GM18498 (cell line): ENCODE measurements around the gene BLCAP.
A peak's percentile ranks its signal among the peaks of the same experiment; 100 is the strongest.

Experiments
- ATAC-seq: cut with Tn5 transposase; IDR thresholded peaks from one replicate; pipeline ENCODE4 v1.9.1; 2021; ENCODE audit warnings: mild to moderate bottlenecking, moderate library complexity; ENCODE audit not compliant: unreplicated experiment

Gene BLCAP

GRCh38 chr20:37530696-37531095 is 3.0 kb upstream of the BLCAP start:
- no peak for ATAC-seq

DNA sequence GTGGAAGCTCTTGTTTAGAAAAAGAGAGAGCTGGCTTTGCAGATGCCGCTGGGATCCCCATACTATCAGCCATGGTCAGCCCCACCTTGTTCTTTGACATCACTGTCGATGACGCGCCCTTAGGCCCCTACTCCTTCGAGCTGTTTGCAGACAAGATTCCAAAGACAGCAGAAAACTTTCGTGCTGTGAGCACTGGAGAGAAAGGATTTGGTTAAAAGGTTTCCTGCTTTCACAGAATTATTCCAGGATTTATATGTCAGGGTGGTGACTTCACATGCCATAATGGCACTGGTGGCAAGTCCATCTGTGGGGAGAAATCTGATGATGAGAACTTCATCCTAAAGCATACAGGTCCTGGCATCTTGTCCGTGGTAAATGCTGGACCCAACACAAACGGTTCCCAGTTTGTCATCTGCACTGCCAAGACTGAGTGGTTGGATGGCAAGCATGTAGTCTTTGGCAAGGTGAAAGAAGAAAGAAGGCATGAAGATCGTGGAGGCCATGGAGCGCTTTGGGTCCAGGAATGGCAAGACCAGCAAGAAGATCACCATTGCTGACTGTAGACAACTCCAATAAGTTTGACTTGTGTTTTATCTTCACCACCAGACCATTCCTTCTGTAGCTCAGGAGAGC is 2.4 kb upstream of the BLCAP start:
- no peak for ATAC-seq

DNA sequence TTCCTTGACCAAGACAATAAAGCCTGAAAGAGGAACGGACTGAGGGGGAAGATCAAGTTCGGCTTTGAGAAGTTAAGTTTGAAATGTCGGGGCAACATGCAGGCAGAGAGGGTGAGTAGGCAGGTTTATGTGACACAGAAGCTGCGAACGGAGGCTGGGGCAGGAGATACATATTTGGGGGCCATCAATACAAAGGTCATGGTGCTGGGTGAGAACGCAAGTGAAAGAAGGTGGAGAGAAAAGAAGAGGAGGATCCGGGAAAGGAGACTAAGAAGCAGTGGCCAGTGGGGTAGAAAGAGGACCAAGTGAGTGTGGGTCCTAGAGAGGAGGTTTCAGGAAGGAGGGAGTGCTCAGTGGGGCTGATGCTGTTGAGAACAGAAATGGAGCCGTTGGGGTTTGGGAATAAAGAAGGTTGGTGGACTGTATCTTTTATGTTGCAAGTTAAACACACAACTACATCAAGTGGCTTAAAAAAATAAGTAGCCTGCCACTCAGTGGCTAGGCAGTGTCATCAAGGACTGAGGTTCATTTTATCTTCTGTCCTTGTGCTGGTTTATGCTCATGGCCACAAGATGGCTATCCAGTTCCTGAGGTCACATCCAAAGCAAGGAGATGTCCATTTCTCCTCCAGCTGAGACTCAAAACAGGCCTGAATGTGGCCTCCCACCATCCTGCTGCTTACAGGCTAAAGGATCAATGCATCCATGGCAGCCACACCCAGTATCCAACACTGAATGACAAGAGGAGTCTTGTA is 1.7 kb upstream of the BLCAP start:
- ATAC-seq, result no peak

- ATAC-seq, result peak; percentile 2
Measured at GRCh38 chr20:37528446-37529213, 954 bp upstream of the BLCAP start.

DNA sequence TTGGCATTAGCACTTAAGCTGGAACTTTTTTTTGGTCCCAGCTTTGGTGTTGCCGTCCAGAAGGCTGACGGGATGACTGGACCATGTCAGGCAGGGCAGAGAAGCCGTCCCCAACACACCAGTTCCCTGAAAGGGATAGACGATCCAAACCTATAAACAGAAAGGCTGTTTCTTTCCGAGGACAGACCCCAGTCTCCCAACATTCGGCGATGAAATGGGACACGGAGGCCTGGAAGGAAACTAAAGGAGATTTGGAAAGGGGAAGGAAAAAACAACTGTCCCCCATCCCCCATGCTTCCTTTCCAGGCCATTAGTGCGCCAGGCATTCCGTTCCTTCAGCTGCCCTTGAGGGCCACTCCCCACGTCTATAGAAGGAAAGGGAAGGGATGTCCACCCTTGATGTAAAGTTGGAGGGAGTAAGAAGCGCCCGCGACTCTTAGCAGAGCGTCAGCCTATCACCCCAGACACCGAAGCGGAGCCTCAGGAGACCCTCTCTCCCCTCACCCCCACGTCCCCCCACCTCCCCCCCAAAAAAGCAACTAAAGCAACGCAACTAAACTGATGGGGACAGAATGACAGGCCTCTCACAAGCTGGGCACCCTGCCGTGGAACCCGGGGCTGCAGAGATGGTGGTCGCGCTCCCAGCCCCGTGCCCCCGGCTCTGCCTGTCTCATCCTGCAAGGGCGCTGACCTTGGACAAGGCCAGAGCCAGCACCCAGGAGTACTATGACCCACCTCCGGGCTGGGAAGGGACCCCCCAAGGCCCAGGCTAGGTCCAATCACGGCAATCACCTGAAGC is 638 bp downstream of the BLCAP start:
- ATAC-seq, result no peak

DNA sequence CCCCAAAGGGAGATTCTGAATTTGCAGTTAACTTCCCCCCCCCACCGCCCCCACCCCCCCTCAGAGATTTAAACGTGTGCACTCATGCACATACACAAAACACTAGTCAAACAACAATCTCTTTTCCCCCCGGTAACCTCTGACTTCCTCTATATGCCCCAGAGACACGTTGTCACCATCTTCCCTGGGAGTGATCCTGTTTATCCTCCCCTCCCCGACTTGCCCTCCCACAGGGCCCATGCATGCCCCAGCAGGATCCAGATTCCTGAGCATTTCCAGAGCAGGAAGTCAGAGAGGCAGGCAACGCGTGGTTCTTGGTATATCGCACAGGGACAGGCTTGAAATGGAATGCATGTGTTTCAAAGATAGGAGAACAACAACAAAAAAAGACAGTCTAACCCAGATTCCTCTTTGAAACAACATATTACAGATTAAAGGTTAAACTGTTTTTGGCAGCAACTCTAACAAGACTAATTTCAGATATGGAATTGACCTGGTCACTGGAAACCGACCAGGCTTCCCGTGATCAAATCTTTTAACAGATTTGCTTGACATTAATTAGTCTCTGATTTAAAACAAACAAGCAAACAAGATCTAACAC is 1.3 kb downstream of the BLCAP start:
- ATAC-seq, result no peak

DNA sequence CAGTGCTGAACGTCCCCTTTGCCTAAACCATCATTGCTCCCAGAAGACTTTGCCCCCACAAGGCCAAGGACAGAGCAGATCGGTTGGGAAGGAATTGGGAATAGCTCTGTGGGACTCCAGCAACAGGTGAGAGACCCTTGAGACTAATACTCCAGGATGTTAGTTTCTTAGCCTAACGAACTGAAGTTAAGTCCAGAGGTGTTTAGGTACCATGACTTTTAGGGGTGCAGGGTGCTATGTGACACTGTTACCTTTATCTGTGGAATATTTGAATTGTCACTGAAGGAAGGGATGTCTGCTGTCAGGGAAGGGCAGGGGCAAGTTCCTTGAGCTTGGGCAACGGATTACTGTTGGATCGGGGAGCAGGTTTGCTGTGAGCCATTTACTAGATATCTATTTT is 1.9 kb downstream of the BLCAP start:
- no peak for ATAC-seq

DNA sequence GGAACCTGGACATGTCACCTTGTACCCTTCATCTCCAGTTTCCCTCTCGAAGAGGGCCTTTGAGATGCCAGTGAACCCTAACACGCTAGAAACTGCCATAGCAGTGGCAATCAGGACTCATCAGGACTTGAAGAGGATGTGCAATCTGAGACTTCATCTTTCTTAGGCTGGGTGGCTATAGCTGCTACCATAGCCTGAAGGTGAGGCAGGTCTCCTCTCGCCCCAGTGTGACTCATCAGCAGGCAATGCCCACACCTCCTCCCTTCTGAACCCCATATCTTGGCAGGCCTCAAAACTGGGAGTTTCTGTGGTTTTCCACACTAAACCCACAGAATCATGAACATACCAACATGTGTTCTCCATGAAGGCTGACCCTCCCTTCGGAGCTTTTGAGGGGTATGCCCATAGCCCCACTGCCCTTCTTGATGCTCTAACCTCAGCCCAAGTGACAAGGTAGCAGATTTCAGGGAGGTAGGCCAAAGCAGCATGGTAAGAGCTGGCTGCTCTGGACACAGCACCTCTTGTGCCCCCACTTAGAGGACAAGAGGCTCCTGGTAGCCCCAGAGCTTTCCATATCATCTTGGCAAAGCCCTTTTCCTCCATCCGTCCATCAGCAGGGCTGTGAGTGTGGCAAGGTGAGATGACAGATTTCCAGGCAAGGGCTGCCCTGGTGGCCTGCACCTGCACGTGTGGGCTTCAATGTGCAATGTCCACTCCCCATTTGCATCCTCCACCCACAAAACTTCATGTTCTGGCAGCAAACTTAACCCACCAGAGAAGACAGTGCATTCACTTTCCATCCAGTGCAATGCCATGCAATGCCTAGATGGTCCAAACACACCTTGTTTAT is 2.6 kb downstream of the BLCAP start:
- no peak for ATAC-seq

DNA sequence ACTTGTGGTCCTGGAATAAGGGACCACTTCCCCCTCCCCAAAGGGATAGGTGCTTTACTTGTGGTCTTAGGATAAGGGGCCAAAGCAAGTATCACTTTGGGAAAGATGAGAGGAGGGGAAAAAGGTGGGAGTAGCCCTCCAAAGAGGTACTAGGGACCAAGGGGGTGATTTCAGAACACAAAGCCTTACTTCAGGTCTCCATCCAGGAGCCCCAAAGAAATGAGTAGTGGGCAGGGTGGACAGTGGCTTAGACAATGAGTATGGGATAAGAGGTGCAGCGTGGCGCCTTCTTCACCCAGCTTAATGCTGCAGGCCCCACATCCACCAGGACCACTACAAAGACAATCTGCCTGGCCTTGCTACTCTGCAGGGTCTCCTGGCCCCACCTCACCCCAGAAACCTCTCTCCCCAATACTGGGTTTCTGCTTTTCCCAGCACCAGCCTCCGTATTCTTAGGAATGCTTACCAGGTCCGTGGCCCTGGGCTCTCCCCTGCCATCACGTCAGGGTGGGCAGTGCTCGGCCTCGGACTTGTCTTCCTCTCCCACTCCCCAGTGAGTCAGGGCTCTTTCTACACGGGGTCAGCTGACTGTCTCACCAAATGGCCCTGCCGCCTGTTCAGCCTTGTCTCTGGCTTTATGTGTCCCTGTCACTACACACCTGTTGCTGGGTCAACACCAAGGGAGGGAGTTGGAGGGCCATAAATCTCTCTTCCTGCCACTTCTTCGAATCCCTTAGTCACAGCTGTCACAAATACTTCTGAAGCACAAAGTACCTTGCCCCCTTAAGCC is 3.6 kb downstream of the BLCAP start:
- ATAC-seq, result no peak

GRCh38 chr20:37523012-37523391 is 4.7 kb downstream of the BLCAP start:
- ATAC-seq, result no peak

DNA sequence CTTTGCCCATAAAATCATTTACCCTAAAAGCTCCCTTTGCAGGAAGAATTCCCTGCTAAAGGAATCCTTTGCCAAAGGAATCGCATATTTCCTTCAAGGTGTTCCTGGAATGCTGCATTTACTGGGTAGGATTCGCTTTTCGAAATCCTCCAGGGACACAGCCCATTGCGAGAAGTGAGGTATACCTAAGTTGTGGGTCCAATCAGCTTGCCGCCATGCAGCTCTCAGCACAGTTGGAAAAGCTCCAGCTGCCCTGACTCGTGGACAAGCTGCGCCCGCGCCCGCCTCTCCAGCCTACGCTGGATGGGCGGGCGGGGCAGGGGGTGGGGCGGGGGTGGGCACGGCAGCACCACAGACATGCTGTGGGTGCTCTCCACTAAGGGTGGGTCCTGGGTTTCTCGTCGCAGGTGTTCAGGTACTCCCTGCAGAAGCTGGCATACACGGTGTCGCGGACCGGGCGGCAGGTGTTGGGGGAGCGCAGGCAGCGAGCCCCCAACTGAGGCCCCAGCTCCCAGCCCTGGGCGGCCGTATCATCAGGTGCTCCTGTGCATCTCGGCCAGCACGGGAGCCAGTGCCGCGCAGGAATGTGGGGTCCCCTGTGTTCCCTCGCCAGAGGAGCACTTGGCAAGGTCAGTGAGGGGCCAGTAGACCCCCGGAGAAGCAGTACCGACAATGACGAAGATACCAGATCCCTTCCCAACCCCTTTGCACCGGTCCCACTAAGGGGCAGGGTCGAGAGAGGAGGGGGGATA is 5.2 kb downstream of the BLCAP start:
- ATAC-seq, result no peak

GRCh38 chr20:37521061-37521771 is 6.5 kb downstream of the BLCAP start, which contains the start of gene NNAT:
Gene NNAT, plus strand, starts transcription at chr20:37521250. Its CDS starts 82 bp downstream, at chr20:37521332.
- ATAC-seq, result no peak

DNA sequence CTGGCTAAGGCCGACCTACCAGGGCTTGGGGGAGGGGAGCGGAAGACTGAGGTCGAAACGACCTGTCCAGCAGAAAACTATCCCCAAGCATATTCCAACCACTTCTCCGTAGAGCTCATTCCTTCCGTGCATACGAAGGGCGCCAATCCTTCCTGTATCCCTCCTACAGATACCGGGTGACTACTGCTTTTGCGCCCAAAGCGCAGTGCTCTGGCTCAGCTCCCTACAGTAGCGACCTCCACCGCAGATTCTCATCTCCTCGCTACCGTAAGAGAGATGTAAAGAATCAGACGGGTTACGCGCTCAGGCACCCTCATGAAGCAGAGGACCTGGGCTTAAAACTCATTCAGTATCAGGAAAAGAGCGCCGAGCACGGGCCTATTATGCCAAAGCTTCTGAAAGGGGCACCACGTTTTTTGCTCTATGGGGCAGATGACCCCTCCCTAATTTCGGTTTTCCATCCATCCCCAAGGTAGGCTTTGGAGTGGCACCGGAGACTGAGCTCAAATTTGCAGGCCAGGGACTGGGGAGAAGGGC is 7.2 kb downstream of the BLCAP start:
- ATAC-seq, result no peak

- ATAC-seq, result no peak
Measured at GRCh38 chr20:37519508-37520418, 7.9 kb downstream of the BLCAP start.

DNA sequence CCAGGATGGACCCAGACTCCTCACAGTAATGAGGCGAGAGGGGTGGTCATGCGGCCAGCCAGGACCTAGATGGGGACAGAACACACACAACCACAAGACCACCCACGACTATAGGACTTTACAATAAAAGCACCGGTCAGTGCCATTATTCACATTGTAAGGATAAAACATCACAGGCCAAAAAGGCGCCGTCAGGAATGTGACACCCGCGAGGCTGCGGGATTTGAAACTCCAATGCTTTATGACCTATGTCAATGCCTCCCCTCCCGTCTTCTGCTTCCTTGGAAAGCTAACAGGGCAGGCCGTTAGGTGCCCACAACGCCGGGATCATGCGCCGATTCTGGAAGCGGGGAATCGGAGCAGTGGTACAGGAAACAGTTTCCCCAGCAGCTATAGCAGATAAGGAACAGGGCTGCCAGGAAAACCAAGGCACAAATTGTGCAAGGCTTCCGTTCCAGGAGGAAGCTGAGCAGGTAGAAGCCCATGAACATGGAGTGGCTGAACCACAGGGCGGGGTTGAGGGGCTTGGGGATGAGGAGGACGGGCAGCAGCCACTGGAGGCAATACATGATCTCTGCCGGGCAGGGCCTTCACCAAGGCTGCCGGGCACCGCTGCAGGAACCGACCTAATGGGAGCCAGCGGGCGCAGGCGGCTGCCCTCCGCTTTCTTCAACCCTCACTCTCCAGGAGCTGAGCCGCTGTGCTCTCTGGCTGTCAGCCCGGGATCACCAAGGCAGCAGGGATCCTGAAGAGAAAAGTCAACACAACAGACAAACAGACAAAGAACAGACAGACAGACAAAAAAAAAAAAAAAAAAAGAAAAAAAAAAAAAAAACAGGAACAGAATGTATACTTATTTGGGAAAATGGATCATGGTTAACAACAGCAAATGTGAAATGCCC is 8.8 kb downstream of the BLCAP start:
- ATAC-seq, result no peak
